Measurements from ENCODE around the gene PCDHGA1. TPM values are rescaled to one million over a fixed set of nuclear protein-coding genes. Genes with fewer than 3 reads are reported as not detected.

PCDHGA1 gene
- total RNA-seq, 1 experiment from 2014 or later: 0.63 TPM

DNA sequence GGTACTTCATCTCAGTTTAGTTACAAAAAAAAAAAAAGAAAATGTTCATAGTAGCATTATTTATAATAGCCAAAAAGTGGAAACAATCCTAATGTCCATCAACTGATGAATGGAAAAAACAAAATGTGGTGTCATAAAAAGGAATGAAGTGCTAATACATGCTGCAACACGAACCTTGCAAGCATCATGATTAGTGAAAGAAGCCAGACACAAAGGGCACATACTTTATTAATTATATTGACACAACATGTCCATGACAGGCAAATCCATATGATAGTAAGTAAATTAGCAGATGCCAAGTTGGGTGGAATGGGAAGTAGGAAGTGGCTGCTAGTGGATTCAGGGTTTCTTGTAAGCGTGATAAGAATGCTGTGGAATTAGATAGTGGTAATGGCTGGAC is 212.7 kb downstream of the PCDHGA1 start:
- no peaks in the 10 kb centered on the region for H3K79me2 ChIP-seq (ENCODE audit: insufficient read depth, low read length)
- H3K4ac ChIP-seq (ENCODE audit: low read depth, low read length): no peak overlapping the region
- no peaks in the 10 kb centered on the region for H4K20me1 ChIP-seq (ENCODE audit: control insufficient read depth, insufficient read depth, insufficient read length)
- H2BK20ac ChIP-seq (ENCODE audit: low read depth, low read length, poor library complexity, severe bottlenecking): no peak overlapping the region
- no peak overlapping the region for H3K23ac ChIP-seq (ENCODE audit: insufficient read length, low read depth, low read length)
- H3K27ac ChIP-seq (ENCODE audit: insufficient read length, low read depth, low read length): no peak overlapping the region
- no peak for DNase-seq
- H3K4me2 ChIP-seq (ENCODE audit: insufficient read depth, insufficient read length, low read length): no peak overlapping the region
- H4K8ac ChIP-seq (replicated peaks; ENCODE audit: insufficient read length, low read depth, low read length): no peak overlapping the region
- H3K18ac ChIP-seq (ENCODE audit: insufficient read length, low read depth, low read length): no peak overlapping the region
- no peak overlapping the region for H2AFZ ChIP-seq (ENCODE audit: low read length)
- H2BK120ac ChIP-seq (ENCODE audit: low read depth, low read length, poor library complexity, severe bottlenecking): no peak overlapping the region
- H4K5ac ChIP-seq (ENCODE audit: insufficient read length, low read depth, low read length): no peak overlapping the region
- Mint-ChIP-seq H3K4me1 (no peaks in the 10 kb centered on the region), H3K36me3 (ENCODE audit: insufficient read depth in 1 of 3, low read depth in 3 of 3) (peaks cover 23 to 40% (median 39%) of the 10 kb centered on the region in 3 experiments), H3K9me3 (peaks cover 12 to 15% of the 10 kb centered on the region in 2 experiments), H3K4me3 (no peak overlapping the region), H3K27me3 (ENCODE audit: low read depth) (no peaks in the 10 kb centered on the region), H3K27ac (no peak overlapping the region; a peak in 1 of 7 replicates)
- H3K9ac ChIP-seq (ENCODE audit: extremely low read depth, insufficient read length, low read length): no peak overlapping the region
- no peaks in the 10 kb centered on the region for H3K23me2 ChIP-seq (ENCODE audit: insufficient read length, low read depth, low read length, poor library complexity, severe bottlenecking)
- H3K14ac ChIP-seq (ENCODE audit: insufficient read depth, low read length): no peak overlapping the region
- H3K27me3 ChIP-seq (ENCODE audit: insufficient read depth, low read length): no peaks in the 10 kb centered on the region
- no peak overlapping the region for H2BK15ac ChIP-seq (ENCODE audit: low read depth, low read length)
- no peaks in the 10 kb centered on the region for H3K4me1 ChIP-seq (ENCODE audit: insufficient read depth, low read length)
- no peak overlapping the region for H3T11ph ChIP-seq (ENCODE audit: low read length)
- H3K56ac ChIP-seq (ENCODE audit: insufficient read length, low read depth, low read length): no peak overlapping the region
- WGBS (ENCODE audit: extremely low coverage, insufficient read length, low lambda C conversion rate): no CpG with 5 or more reads among the region's 2 CpGs
- no peak overlapping the region for H2AK5ac ChIP-seq (ENCODE audit: insufficient read length, low read length)
- no peak overlapping the region for H2BK12ac ChIP-seq (ENCODE audit: insufficient read length, low read depth, low read length)
- H3K79me1 ChIP-seq (ENCODE audit: insufficient read depth, low read depth, low read length, poor library complexity, severe bottlenecking): no peaks in the 10 kb centered on the region
- TF ChIP-seq, protein P1, sequence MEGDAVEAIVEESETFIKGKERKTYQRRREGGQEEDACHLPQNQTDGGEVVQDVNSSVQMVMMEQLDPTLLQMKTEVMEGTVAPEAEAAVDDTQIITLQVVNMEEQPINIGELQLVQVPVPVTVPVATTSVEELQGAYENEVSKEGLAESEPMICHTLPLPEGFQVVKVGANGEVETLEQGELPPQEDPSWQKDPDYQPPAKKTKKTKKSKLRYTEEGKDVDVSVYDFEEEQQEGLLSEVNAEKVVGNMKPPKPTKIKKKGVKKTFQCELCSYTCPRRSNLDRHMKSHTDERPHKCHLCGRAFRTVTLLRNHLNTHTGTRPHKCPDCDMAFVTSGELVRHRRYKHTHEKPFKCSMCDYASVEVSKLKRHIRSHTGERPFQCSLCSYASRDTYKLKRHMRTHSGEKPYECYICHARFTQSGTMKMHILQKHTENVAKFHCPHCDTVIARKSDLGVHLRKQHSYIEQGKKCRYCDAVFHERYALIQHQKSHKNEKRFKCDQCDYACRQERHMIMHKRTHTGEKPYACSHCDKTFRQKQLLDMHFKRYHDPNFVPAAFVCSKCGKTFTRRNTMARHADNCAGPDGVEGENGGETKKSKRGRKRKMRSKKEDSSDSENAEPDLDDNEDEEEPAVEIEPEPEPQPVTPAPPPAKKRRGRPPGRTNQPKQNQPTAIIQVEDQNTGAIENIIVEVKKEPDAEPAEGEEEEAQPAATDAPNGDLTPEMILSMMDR (conservative IDR thresholded peaks at IDR 0.05): no peak
- no peak overlapping the region for H2BK5ac ChIP-seq (ENCODE audit: insufficient read length, low read length)
- H3K9me3 ChIP-seq (ENCODE audit: control insufficient read depth, low read depth, low read length): peaks cover 10% of the 10 kb centered on the region
- no peak overlapping the region for H4K91ac ChIP-seq (ENCODE audit: insufficient read length, low read depth, low read length)
